ENCODE measurements around the gene TMEM41B.

TMEM41B gene

GRCh38 chr11:9274499-9275258 lies 39.7 kb downstream of the TMEM41B start:
- no peak for DNase-seq (ENCODE audit: low read depth)
- no peak overlapping the region for H3K4me3 ChIP-seq (ENCODE audit: low read depth, low read length)
- TF ChIP-seq, protein P1, sequence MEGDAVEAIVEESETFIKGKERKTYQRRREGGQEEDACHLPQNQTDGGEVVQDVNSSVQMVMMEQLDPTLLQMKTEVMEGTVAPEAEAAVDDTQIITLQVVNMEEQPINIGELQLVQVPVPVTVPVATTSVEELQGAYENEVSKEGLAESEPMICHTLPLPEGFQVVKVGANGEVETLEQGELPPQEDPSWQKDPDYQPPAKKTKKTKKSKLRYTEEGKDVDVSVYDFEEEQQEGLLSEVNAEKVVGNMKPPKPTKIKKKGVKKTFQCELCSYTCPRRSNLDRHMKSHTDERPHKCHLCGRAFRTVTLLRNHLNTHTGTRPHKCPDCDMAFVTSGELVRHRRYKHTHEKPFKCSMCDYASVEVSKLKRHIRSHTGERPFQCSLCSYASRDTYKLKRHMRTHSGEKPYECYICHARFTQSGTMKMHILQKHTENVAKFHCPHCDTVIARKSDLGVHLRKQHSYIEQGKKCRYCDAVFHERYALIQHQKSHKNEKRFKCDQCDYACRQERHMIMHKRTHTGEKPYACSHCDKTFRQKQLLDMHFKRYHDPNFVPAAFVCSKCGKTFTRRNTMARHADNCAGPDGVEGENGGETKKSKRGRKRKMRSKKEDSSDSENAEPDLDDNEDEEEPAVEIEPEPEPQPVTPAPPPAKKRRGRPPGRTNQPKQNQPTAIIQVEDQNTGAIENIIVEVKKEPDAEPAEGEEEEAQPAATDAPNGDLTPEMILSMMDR (IDR thresholded peaks at IDR 0.05; ENCODE audit: control insufficient read depth, extremely low read depth, insufficient read depth): no peak

GRCh38 chr11:9273376-9274336 lies 40.7 kb downstream of the TMEM41B start:
- no peak for DNase-seq (ENCODE audit: low read depth)
- TF ChIP-seq, protein P1 (IDR thresholded peaks at IDR 0.05; ENCODE audit: control insufficient read depth, extremely low read depth, insufficient read depth): no peak
- H3K4me3 ChIP-seq (ENCODE audit: low read depth, low read length): no peak overlapping the region

DNA sequence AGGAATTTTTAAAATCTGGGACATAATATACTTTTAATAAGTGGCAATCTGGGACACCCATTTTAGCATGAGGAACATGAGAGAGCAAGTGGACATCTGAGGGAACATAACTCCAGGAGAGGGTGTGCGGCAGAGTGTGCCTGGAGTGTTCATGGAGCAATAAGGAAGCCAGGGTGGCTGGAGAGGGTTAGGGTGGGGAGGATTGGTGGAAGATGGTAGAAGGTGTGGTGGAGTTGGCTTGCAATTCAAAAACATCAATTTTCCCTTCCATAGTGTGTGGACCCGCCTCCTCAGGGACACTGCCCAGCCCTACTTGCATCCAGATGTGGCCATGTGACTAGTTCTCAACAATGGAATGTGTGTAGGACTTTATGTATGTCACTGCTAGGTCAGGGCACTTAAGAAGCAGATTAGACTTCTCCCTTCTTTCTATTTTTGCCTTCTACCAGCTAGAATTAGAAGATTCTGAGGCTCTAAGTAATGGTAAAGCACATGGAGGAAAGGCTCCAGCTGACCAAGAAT lies 44.8 kb downstream of the TMEM41B start:
- no peak overlapping the region for H3K4me3 ChIP-seq (ENCODE audit: low read depth, low read length)
- no peak for DNase-seq (ENCODE audit: low read depth)
- TF ChIP-seq, protein P1 (IDR thresholded peaks at IDR 0.05; ENCODE audit: control insufficient read depth, extremely low read depth, insufficient read depth): no peak

GRCh38 chr11:9267680-9268079 lies 46.7 kb downstream of the TMEM41B start:
- no peak for DNase-seq (ENCODE audit: low read depth)

DNA sequence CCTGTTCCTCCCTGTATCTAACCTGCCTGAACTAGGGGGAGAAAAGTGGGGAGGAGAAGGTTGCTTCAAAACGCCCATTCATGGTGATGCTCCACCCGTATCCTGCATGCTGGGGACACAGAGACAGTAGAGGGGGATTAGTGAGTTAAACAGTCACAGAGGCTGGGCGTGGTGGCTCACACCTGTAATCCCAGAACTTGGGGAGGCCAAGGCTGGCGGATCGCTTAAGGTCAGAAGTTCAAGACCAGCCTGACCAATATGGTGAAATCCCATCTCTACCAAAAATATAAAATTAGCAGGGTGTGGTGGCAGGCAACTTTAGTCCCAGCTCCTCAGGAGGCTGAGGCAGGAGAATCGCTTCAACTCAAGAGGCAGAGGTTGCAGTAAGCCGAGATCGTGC lies 47.5 kb downstream of the TMEM41B start:
- TF ChIP-seq, protein P1 (IDR thresholded peaks at IDR 0.05; ENCODE audit: control insufficient read depth, extremely low read depth, insufficient read depth): no peak
- no peak overlapping the region for H3K4me3 ChIP-seq (ENCODE audit: low read depth, low read length)
- DNase-seq (ENCODE audit: low read depth): no peak

More at GRCh38 chr11:9267680-9268079, 46.7 kb downstream of the TMEM41B start:
- TF ChIP-seq, protein P1 (IDR thresholded peaks at IDR 0.05; ENCODE audit: control insufficient read depth, extremely low read depth, insufficient read depth): no peak
- H3K4me3 ChIP-seq (ENCODE audit: low read depth, low read length): no peak overlapping the region

GRCh38 chr11:9266132-9266736 lies 48.2 kb downstream of the TMEM41B start:
- TF ChIP-seq, protein P1 (IDR thresholded peaks at IDR 0.05; ENCODE audit: control insufficient read depth, extremely low read depth, insufficient read depth): no peak
- no peak overlapping the region for H3K4me3 ChIP-seq (ENCODE audit: low read depth, low read length)
- no peak for DNase-seq (ENCODE audit: low read depth)
